Right lobe of liver (tissue), 4 donors: ENCODE measurements around the gene ALG3.

Experiments used
- POLR2A ChIP-seq: fragments of 450-650 bp; IDR thresholded peaks from one replicate; pipeline ENCODE4 v1.6.1; 2017; ENCODE audit warnings: antibody characterized with exemption, mild to moderate bottlenecking
- TF ChIP-seq, protein P1 (sequence below), 4 donors: fragments of 200-600 bp in 3 of 4; fragments of 450-650 bp in 1 of 4; IDR thresholded peaks; one replicate each; pipeline versions ENCODE4 v1.5.1 to v1.8.0; 2016 to 2022; ENCODE audit warnings: antibody characterized with exemption in 4 of 4, mild to moderate bottlenecking in 2 of 4
- donor health status: DM: no; HTN: no; CAD: no.
- donor health status: DM: no; HTN: no; CAD: no.
- donor health status: DM: no; HTN: yes; CAD: no.

DNA sequence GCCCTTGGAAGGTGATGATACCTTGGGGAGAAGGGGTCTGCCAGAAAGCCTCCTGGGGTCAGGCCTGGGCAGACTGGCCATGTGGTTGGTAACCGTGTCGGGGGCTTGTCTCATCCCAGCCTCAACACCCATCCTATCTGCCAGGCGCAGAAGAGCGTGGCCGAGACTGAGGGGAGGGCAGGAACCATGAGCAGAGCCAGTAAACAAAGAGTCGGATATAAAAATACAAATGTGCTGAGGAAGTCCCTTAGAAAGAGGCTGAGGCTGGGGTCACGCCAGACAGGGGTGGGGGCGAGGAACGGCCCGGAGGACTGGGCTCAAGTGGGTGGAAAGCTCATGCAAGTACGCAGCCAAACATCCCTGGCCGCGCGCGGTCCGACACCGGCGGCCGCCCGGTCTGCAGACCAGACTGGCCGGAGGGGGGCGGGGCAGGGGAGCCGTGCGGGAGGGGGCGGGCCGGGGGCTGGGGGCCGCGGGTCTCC lies 10.7 kb upstream of the ALG3 start:
- TF ChIP-seq, protein P1, sequence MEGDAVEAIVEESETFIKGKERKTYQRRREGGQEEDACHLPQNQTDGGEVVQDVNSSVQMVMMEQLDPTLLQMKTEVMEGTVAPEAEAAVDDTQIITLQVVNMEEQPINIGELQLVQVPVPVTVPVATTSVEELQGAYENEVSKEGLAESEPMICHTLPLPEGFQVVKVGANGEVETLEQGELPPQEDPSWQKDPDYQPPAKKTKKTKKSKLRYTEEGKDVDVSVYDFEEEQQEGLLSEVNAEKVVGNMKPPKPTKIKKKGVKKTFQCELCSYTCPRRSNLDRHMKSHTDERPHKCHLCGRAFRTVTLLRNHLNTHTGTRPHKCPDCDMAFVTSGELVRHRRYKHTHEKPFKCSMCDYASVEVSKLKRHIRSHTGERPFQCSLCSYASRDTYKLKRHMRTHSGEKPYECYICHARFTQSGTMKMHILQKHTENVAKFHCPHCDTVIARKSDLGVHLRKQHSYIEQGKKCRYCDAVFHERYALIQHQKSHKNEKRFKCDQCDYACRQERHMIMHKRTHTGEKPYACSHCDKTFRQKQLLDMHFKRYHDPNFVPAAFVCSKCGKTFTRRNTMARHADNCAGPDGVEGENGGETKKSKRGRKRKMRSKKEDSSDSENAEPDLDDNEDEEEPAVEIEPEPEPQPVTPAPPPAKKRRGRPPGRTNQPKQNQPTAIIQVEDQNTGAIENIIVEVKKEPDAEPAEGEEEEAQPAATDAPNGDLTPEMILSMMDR (IDR thresholded peaks at IDR 0.05): no peak
- TF ChIP-seq POLR2A: no peak
